ENCODE measurements around the gene FLYWCH2.
A peak's percentile ranks its signal among the peaks of the same experiment; 100 is the strongest.

The FLYWCH2 gene

DNA sequence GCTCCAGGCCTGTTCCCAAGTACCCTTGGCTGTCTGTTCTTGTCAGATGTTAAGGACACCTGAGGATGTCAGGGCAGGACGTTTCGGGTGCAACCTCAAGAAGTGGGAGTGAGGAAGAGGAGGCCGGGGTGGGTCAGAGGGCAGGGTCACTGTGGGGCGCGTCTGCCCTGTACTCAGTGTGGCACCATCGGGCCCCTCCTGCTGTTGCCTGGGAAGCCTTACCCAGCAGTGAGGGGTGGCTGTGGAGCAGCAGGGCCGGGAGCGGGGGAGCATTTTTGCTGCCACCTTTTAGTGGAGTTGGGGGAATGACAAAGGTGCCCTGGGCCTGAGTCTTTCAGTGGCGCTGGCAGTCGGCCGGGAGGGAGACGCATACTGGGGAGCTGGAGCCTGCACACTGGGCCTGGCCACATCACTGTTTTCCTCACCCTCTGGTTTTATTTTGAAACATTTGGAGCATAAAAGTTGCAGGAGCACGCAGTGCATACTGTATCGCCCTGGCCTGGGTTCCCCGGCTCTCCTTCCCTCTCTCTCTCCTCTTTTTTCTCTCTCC lies 17.6 kb downstream of the FLYWCH2 start:
- no peak overlapping the region for H3K4me3 ChIP-seq (ENCODE audit: low read length)
- no peak for TF ChIP-seq CTCF (IDR thresholded peaks at IDR 0.05; ENCODE audit: insufficient read depth, low read depth, low read length, missing control alignments)
- DNase-seq (ENCODE audit: low read depth): no peak

DNA sequence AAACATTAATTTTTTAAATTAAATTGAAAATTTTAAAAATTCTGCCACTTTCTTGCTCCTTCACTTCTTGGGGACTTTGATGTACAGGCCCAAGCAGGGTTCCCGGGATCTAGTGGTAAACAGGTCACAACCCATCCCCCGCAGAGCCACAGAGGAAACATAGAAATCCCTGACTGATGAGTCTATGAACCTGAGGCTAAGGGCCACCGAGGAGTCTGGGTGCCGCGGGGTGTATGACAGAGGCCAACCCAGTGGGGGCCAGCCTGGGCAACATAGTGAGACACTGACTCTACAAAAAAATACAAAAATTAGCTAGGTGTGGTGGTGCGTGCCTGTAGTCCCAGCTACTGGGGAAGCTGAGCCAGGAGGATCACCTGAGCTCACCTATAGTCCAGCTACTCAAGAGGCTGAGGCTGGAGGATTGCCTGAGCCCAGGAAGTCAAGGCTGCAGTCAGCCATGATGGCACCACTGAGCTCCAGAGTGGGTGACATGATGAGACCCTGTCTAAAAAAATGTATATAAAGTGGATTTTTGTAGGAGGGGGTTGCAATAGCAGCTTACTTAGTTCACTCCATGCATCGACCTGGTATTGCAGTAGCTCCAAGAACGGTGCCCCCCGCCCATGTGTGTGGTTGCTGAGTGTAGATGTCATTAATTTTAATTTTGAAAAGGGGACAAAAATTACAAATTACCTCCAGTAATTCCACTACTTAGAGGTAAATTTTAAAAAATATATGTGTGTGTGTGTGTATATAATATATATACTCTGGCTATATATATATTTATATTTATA lies 19.5 kb downstream of the FLYWCH2 start:
- no peak for DNase-seq (ENCODE audit: low read depth)
- no peak overlapping the region for H3K4me3 ChIP-seq (ENCODE audit: low read length)
- no peak for TF ChIP-seq CTCF (IDR thresholded peaks at IDR 0.05; ENCODE audit: insufficient read depth, low read depth, low read length, missing control alignments)

- peak; percentile 74 for TF ChIP-seq CTCF (IDR thresholded peaks at IDR 0.05; ENCODE audit: insufficient read depth, low read depth, low read length, missing control alignments)
- H3K4me3 ChIP-seq (ENCODE audit: low read length): peak overlapping the region; percentile 62
- peak; percentile 86 for DNase-seq (ENCODE audit: low read depth)
Observed at GRCh38 chr16:2904100-2904921, 21.3 kb downstream of the FLYWCH2 start.

- no peak for DNase-seq (ENCODE audit: low read depth)
- peak overlapping the region; percentile 62 for H3K4me3 ChIP-seq (ENCODE audit: low read length)
- no peak for TF ChIP-seq CTCF (IDR thresholded peaks at IDR 0.05; ENCODE audit: insufficient read depth, low read depth, low read length, missing control alignments)
Observed at GRCh38 chr16:2904922-2905240, 21.9 kb downstream of the FLYWCH2 start.

- H3K4me3 ChIP-seq (ENCODE audit: low read length): peak overlapping the region; percentile 62
- no peak for TF ChIP-seq CTCF (IDR thresholded peaks at IDR 0.05; ENCODE audit: insufficient read depth, low read depth, low read length, missing control alignments)
- peak; percentile 100 for DNase-seq (ENCODE audit: low read depth)
Observed at GRCh38 chr16:2905241-2905987, 22.4 kb downstream of the FLYWCH2 start.

GRCh38 chr16:2905988-2906387 lies 23.0 kb downstream of the FLYWCH2 start:
- H3K4me3 ChIP-seq (ENCODE audit: low read length): no peak overlapping the region
- DNase-seq (ENCODE audit: low read depth): no peak
- no peak for TF ChIP-seq CTCF (IDR thresholded peaks at IDR 0.05; ENCODE audit: insufficient read depth, low read depth, low read length, missing control alignments)

Data from epithelial cell of esophagus (primary cell).